ENCODE measurements around the gene SHROOM3. TPM values are rescaled to one million over a fixed set of nuclear protein-coding genes. Genes with fewer than 3 reads are reported as not detected.

Gene SHROOM3
- total RNA-seq, 2 donors from 2014 or later = 56.7 to 96.0 TPM

- peaks cover 57% of the 10 kb centered on the region for H3K4me1 ChIP-seq
- no peak for TF ChIP-seq POLR2A (IDR thresholded peaks at IDR 0.05)
- TF ChIP-seq CTCF (IDR thresholded peaks at IDR 0.05) = no peak
- no peaks in the 10 kb centered on the region for H3K9me3 ChIP-seq
- H3K27me3 ChIP-seq = no peaks in the 10 kb centered on the region
- intact Hi-C loops (cut with DNase I) = no loop called here
- peak in 1 of 4 donors; percentile 9 for DNase-seq
- no peaks in the 10 kb centered on the region for H3K36me3 ChIP-seq (replicated peaks in 1 of 2; ENCODE audit: insufficient read depth in 1 of 2, low read depth in 2 of 2)
- peak; percentile 34 for ATAC-seq
- WGBS, 2 donors = 85 to 91% methylated on average over 4 of the region's 4 CpGs
- no peak overlapping the region for H3K4me3 ChIP-seq
- H3K27ac ChIP-seq = peak overlapping the region; percentile 75 to 90 (median 86)
Measured at GRCh38 chr4:76623217-76624045, 188.4 kb downstream of the SHROOM3 start.

- Histone ChIP-seq H3K27me3 (no peaks in the 10 kb centered on the region), H3K27ac (peak overlapping the region; percentile 75 to 90 (median 86)), H3K36me3 (replicated peaks in 1 of 2; ENCODE audit: insufficient read depth in 1 of 2, low read depth in 2 of 2) (no peaks in the 10 kb centered on the region), H3K4me3 (no peak overlapping the region), H3K9me3 (no peaks in the 10 kb centered on the region), H3K4me1 (peaks cover 57% of the 10 kb centered on the region)
- peak in 2 of 3 donors; percentile 33 to 61 for TF ChIP-seq POLR2A (IDR thresholded peaks at IDR 0.05)
- TF ChIP-seq CTCF (IDR thresholded peaks at IDR 0.05) = no peak
- ATAC-seq (peak; percentile 90), DNase-seq (peak; percentile 85 to 91 (median 86))
- 11 to 18% methylated on average over 9 of the region's 9 CpGs for whole genome bisulfite sequencing, 2 donors
- intact Hi-C loops (cut with DNase I) = no loop called here
Measured at GRCh38 chr4:76624241-76624681, 189.2 kb downstream of the SHROOM3 start.

GRCh38 chr4:76624931-76625715, 190.1 kb downstream of the SHROOM3 start:
- intact Hi-C loops (cut with DNase I) = no loop called here
- H3K36me3 ChIP-seq (replicated peaks in 1 of 2; ENCODE audit: insufficient read depth in 1 of 2, low read depth in 2 of 2) = no peaks in the 10 kb centered on the region
- H3K4me1 ChIP-seq = peaks cover 57% of the 10 kb centered on the region
- DNase-seq (no peak), ATAC-seq (no peak)
- H3K27ac ChIP-seq = peak overlapping the region; percentile 75 to 90 (median 86)
- no peaks in the 10 kb centered on the region for H3K9me3 ChIP-seq
- no peak overlapping the region for H3K4me3 ChIP-seq
- H3K27me3 ChIP-seq = no peaks in the 10 kb centered on the region
- WGBS, 2 donors = 79 to 97% methylated on average over 3 of the region's 3 CpGs
- TF ChIP-seq POLR2A (IDR thresholded peaks at IDR 0.05) = no peak
- no peak for TF ChIP-seq CTCF (IDR thresholded peaks at IDR 0.05)

- ATAC-seq (no peak), DNase-seq (no peak)
- Histone ChIP-seq H3K27me3 (no peaks in the 10 kb centered on the region), H3K4me1 (peaks cover 42% of the 10 kb centered on the region), H3K27ac (no peak overlapping the region), H3K4me3 (no peak overlapping the region), H3K36me3 (replicated peaks in 1 of 2; ENCODE audit: insufficient read depth in 1 of 2, low read depth in 2 of 2) (no peaks in the 10 kb centered on the region), H3K9me3 (no peaks in the 10 kb centered on the region)
- intact Hi-C loops (cut with DNase I) = no loop called here
- TF ChIP-seq POLR2A (IDR thresholded peaks at IDR 0.05) (no peak), CTCF (IDR thresholded peaks at IDR 0.05) (peak in 1 of 7 experiments; percentile 8)
- 88 to 96% methylated on average over 5 of the region's 5 CpGs for WGBS, 2 donors
Measured at GRCh38 chr4:76626686-76627465, 191.8 kb downstream of the SHROOM3 start.

All from body of pancreas (tissue), 4 donors.